H9 (cell line): Measurements from ENCODE around the gene ZNF614. TPM values are rescaled to one million over a fixed set of nuclear protein-coding genes. Genes with fewer than 3 reads are reported as not detected.
"Not testable (repeated sequence)": the region's sequence is repeated elsewhere in the genome, so short reads cannot be mapped to it uniquely, and the experiment has no call there.

Experiments
- DNase-seq: peaks from one replicate; pipeline ENCODE4 v3.0.0-alpha.2; 2017
- H2AFZ ChIP-seq: one replicate; pipeline ENCODE4 v1.6.1; 2013; ENCODE audit warnings: mild to moderate bottlenecking, low read length, control low read depth, moderate library complexity
- H2AK5ac ChIP-seq: 2 replicates; pipeline ENCODE4 v1.6.1; 2013; ENCODE audit warnings: low read length, control low read depth, mixed read lengths; ENCODE audit not compliant: insufficient read length
- H2BK120ac ChIP-seq: one replicate; pipeline ENCODE4 v1.6.1; 2013; ENCODE audit warnings: low read depth, mild to moderate bottlenecking, low read length, control low read depth, inconsistent platforms; ENCODE audit not compliant: poor library complexity, severe bottlenecking
- H2BK12ac ChIP-seq: 2 replicates; pipeline ENCODE4 v1.6.1; 2013; ENCODE audit warnings: low read length, control low read depth, mixed read lengths, low read depth; ENCODE audit not compliant: insufficient read length
- H2BK15ac ChIP-seq: 2 replicates; pipeline ENCODE4 v1.6.1; 2013; ENCODE audit warnings: low read depth, low read length, control low read depth
- H2BK20ac ChIP-seq: one replicate; pipeline ENCODE4 v1.6.1; 2013; ENCODE audit warnings: low read depth, mild to moderate bottlenecking, low read length, control low read depth, inconsistent platforms; ENCODE audit not compliant: poor library complexity, severe bottlenecking
- H2BK5ac ChIP-seq: 2 replicates; pipeline ENCODE4 v1.6.1; 2013; ENCODE audit warnings: low read length, control low read depth, mixed read lengths; ENCODE audit not compliant: insufficient read length
- H3K14ac ChIP-seq: 2 replicates; pipeline ENCODE4 v1.6.1; 2013; ENCODE audit warnings: low read length, control low read depth; ENCODE audit not compliant: insufficient read depth
- H3K18ac ChIP-seq: 2 replicates; pipeline ENCODE4 v1.6.1; 2013; ENCODE audit warnings: low read depth, mild to moderate bottlenecking, mixed read lengths, low read length, control low read depth; ENCODE audit not compliant: insufficient read length
- H3K23ac ChIP-seq: 2 replicates; pipeline ENCODE4 v1.6.1; 2013; ENCODE audit warnings: low read length, control low read depth, mixed read lengths, low read depth; ENCODE audit not compliant: insufficient read length
- H3K23me2 ChIP-seq: 2 replicates; pipeline ENCODE4 v1.6.1; 2013; ENCODE audit warnings: low read depth, mild to moderate bottlenecking, mixed read lengths, low read length, control low read depth; ENCODE audit not compliant: insufficient read length, poor library complexity, severe bottlenecking
- H3K27ac ChIP-seq: 2 replicates; pipeline ENCODE4 v1.5.1; 2013; ENCODE audit warnings: low read length, control low read depth, mixed read lengths, low read depth; ENCODE audit not compliant: insufficient read length
- H3K27me3 ChIP-seq: 2 replicates; pipeline ENCODE4 v1.6.1; 2013; ENCODE audit warnings: low read length, control low read depth, inconsistent platforms; ENCODE audit not compliant: insufficient read depth
- H3K4ac ChIP-seq: 2 replicates; pipeline ENCODE4 v1.6.1; 2013; ENCODE audit warnings: low read depth, mild to moderate bottlenecking, control low read depth, inconsistent platforms, low read length, moderate library complexity
- H3K4me1 ChIP-seq: 2 replicates; pipeline ENCODE4 v1.6.1; 2013; ENCODE audit warnings: low read length, control low read depth, inconsistent platforms; ENCODE audit not compliant: insufficient read depth
- H3K4me2 ChIP-seq: 2 replicates; pipeline ENCODE4 v1.6.1; 2013; ENCODE audit warnings: low read length, control low read depth, mixed read lengths; ENCODE audit not compliant: insufficient read length, insufficient read depth
- H3K56ac ChIP-seq: 2 replicates; pipeline ENCODE4 v1.6.1; 2013; ENCODE audit warnings: low read depth, mild to moderate bottlenecking, mixed read lengths, low read length, control low read depth; ENCODE audit not compliant: insufficient read length
- H3K79me1 ChIP-seq: 2 replicates; pipeline ENCODE4 v1.6.1; 2013; ENCODE audit warnings: low read depth, mild to moderate bottlenecking, moderate library complexity, low read length, control low read depth, inconsistent platforms; ENCODE audit not compliant: insufficient read depth, poor library complexity, severe bottlenecking
- H3K79me2 ChIP-seq: 2 replicates; pipeline ENCODE4 v1.6.1; 2013; ENCODE audit warnings: low read length, control low read depth, inconsistent platforms; ENCODE audit not compliant: insufficient read depth
- H3K9ac ChIP-seq: 2 replicates; pipeline ENCODE4 v1.6.1; 2013; ENCODE audit warnings: low read length, control low read depth, mixed read lengths; ENCODE audit not compliant: insufficient read length; ENCODE audit errors: extremely low read depth
- H3K9me3 ChIP-seq: one replicate; pipeline ENCODE4 v1.6.1; 2013; ENCODE audit warnings: low read depth, low read length, inconsistent platforms; ENCODE audit not compliant: control insufficient read depth
- H3T11ph ChIP-seq: one replicate; pipeline ENCODE4 v1.6.1; 2013; ENCODE audit warnings: mild to moderate bottlenecking, low read length, control low read depth, inconsistent platforms
- H4K20me1 ChIP-seq: one replicate; pipeline ENCODE4 v1.6.1; 2013; ENCODE audit not compliant: control insufficient read depth, insufficient read length, insufficient read depth
- H4K5ac ChIP-seq: 2 replicates; pipeline ENCODE4 v1.6.1; 2013; ENCODE audit warnings: low read depth, mild to moderate bottlenecking, mixed read lengths, low read length, control low read depth; ENCODE audit not compliant: insufficient read length
- H4K8ac ChIP-seq: replicated peaks from 2 replicates; pipeline ENCODE4 v1.6.1; 2013; ENCODE audit warnings: low read length, control low read depth, mixed read lengths, low read depth; ENCODE audit not compliant: insufficient read length
- H4K91ac ChIP-seq: 2 replicates; pipeline ENCODE4 v1.6.1; 2013; ENCODE audit warnings: low read depth, mild to moderate bottlenecking, moderate library complexity, mixed read lengths, low read length, control low read depth; ENCODE audit not compliant: insufficient read length
- H3K27ac Mint-ChIP-seq, 3 experiments: 2 replicates in 2 of 3; 3 replicates in 1 of 3; pipeline ENCODE4 v1.8.0; 2020 to 2021; ENCODE audit warnings: mixed read lengths in 3 of 3, mild to moderate bottlenecking in 1 of 3, moderate library complexity in 1 of 3
- H3K27me3 Mint-ChIP-seq: 2 replicates; pipeline ENCODE4 v1.8.0; 2021; ENCODE audit warnings: low read depth, mild to moderate bottlenecking, moderate library complexity, mixed read lengths
- H3K36me3 Mint-ChIP-seq, 3 experiments: 2 replicates in 2 of 3; 3 replicates in 1 of 3; pipeline ENCODE4 v1.8.0; 2020 to 2021; ENCODE audit warnings: low read depth in 3 of 3, mixed read lengths in 3 of 3; ENCODE audit not compliant: insufficient read depth in 1 of 3
- H3K4me1 Mint-ChIP-seq, 2 experiments: 2 replicates each; pipeline ENCODE4 v1.8.0; 2020; ENCODE audit warnings: mixed read lengths in 2 of 2
- H3K4me3 Mint-ChIP-seq, 2 experiments: 2 replicates in 1 of 2; 3 replicates in 1 of 2; pipeline ENCODE4 v1.8.0; 2020 to 2021; ENCODE audit warnings: mild to moderate bottlenecking in 2 of 2, mixed read lengths in 2 of 2, moderate library complexity in 1 of 2
- H3K9me3 Mint-ChIP-seq, 2 experiments: 2 replicates in 1 of 2; 3 replicates in 1 of 2; pipeline ENCODE4 v1.8.0; 2020; ENCODE audit warnings: mild to moderate bottlenecking in 2 of 2, mixed read lengths in 2 of 2, moderate library complexity in 1 of 2
- WGBS: extraction: QIAGEN DNeasy Blood & Tissue Kit; methylation state at CpG from one replicate; pipeline ENCODE4 v1.1.7; 2013; ENCODE audit warnings: missing lambda C conversion rate, low lambda C conversion rate, mixed read lengths; ENCODE audit not compliant: insufficient read length; ENCODE audit errors: extremely low coverage; 5-methylcytosine and 5-hydroxymethylcytosine counted together
- total RNA-seq: library from RNA; stranded (reverse); gene quantifications from 2 replicates; pipeline ENCODE4 v1.2.1, GENCODE V29; 2021
- TF ChIP-seq, protein P1 (sequence below): fragments of 200-600 bp; sonication (generic); conservative IDR thresholded peaks from 3 replicates; pipeline ENCODE4 v1.8.0; 2021; ENCODE audit warnings: antibody characterized with exemption, mild to moderate bottlenecking

Gene ZNF614
- total RNA-seq, 1 experiment from 2014 or later: 23.1 TPM

DNA sequence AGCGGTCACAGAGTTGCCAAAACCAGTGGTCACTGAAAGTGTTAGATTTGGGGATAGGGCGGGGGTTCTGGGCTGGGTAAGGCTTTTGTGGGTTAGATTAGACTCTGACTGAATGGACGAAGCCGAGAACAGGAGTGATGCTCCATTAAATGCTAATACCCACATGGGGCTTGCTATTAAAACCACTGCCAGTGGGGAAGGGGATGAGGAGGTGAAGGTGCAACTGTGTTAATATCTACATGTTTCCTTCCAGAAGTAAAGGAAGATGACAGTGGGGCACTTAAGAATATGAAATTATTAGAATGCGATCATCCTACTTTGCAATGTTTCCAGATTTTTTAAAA is 573 bp upstream of the ZNF614 start:
- H3K9ac ChIP-seq: peak overlapping the region; percentile 59
- H2BK120ac ChIP-seq: no peak overlapping the region
- no peaks in the 10 kb centered on the region for H4K20me1 ChIP-seq
- no peak overlapping the region for H4K5ac ChIP-seq
- no peak overlapping the region for H3T11ph ChIP-seq
- peak overlapping the region; percentile 57 for H3K4me2 ChIP-seq
- H3K4me1 ChIP-seq: no peaks in the 10 kb centered on the region
- no peaks in the 10 kb centered on the region for H3K79me1 ChIP-seq
- no peaks in the 10 kb centered on the region for H3K23me2 ChIP-seq
- Mint-ChIP-seq H3K4me1 (peaks cover 15% of the 10 kb centered on the region in 2 experiments), H3K9me3 (peaks cover 28 to 53% of the 10 kb centered on the region in 2 experiments), H3K27me3 (peaks cover 5% of the 10 kb centered on the region; the same call in 1 of the 2 replicates), H3K36me3 (peaks cover 51 to 76% (median 53%) of the 10 kb centered on the region in 3 experiments), H3K4me3 (peak overlapping the region; percentile 98 to 99), H3K27ac (peak overlapping the region; percentile 97 to 99 (median 99))
- H3K27me3 ChIP-seq: no peaks in the 10 kb centered on the region
- no peak overlapping the region for H4K91ac ChIP-seq
- H2BK15ac ChIP-seq: no peak overlapping the region
- peak overlapping the region; percentile 76 for H2AFZ ChIP-seq
- no peak overlapping the region for H3K23ac ChIP-seq
- peak overlapping the region; percentile 4 for H2BK5ac ChIP-seq
- DNase-seq: no peak
- no peak overlapping the region for H3K14ac ChIP-seq
- H2BK20ac ChIP-seq: no peak overlapping the region
- H2BK12ac ChIP-seq: no peak overlapping the region
- H3K18ac ChIP-seq: peak overlapping the region; percentile 15
- peaks cover 5% of the 10 kb centered on the region; the same call in 1 of the 2 replicates for H3K79me2 ChIP-seq
- H3K56ac ChIP-seq: no peak overlapping the region
- no peak overlapping the region for H2AK5ac ChIP-seq
- no CpG with 5 or more reads among the region's 5 CpGs for WGBS
- H3K9me3 ChIP-seq: peaks cover 10% of the 10 kb centered on the region
- H3K4ac ChIP-seq: no peak overlapping the region
- TF ChIP-seq, protein P1, sequence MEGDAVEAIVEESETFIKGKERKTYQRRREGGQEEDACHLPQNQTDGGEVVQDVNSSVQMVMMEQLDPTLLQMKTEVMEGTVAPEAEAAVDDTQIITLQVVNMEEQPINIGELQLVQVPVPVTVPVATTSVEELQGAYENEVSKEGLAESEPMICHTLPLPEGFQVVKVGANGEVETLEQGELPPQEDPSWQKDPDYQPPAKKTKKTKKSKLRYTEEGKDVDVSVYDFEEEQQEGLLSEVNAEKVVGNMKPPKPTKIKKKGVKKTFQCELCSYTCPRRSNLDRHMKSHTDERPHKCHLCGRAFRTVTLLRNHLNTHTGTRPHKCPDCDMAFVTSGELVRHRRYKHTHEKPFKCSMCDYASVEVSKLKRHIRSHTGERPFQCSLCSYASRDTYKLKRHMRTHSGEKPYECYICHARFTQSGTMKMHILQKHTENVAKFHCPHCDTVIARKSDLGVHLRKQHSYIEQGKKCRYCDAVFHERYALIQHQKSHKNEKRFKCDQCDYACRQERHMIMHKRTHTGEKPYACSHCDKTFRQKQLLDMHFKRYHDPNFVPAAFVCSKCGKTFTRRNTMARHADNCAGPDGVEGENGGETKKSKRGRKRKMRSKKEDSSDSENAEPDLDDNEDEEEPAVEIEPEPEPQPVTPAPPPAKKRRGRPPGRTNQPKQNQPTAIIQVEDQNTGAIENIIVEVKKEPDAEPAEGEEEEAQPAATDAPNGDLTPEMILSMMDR: no peak
- H4K8ac ChIP-seq: no peak overlapping the region
- H3K27ac ChIP-seq: peak overlapping the region; percentile 37

DNA sequence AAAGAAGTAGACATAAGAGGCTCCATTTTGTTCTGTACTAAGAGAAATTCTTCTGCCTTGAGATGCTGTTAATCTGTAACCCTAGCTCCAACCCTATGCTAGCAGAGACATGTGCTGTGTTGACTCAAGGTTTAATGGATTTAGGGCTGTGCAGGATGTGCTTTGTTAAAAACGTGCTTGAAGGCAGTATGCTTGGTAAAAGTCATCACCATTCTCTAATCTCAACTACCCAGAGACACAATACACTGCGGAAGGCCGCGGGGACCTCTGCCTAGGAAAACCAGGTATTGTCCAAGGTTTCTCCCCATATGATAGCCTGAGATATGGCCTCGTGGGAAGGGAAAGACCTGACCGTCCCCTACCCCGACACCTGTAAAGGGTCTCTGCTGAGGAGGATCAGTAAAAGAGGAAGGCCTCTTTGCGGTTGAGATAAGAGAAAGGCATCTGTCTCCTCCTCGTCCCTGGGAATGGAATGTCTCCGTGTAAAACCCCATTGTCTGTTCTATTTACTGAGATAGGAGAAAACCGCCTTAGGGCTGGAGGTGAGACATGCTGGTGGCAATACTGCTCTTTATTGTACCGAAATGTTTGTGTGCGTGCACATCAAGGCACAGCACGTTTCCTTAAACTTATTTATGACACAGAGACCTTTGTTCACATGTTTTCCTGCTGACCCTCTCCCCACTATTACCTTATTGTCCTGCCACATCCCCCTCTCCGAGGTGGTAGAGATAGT is 1.8 kb downstream of the ZNF614 start:
- not testable (repeated sequence) for H2BK12ac ChIP-seq, H2AK5ac ChIP-seq, H3K23ac ChIP-seq, H2BK120ac ChIP-seq, H3K9me3 ChIP-seq, H3K27me3 ChIP-seq, H3K79me1 ChIP-seq, H3K4me1 ChIP-seq, H3K23me2 ChIP-seq, H4K20me1 ChIP-seq, H3K4me2 ChIP-seq, H3K14ac ChIP-seq, H3K18ac ChIP-seq, H2AFZ ChIP-seq, H2BK5ac ChIP-seq, H3K27me3 Mint-ChIP-seq, H3K56ac ChIP-seq, H4K5ac ChIP-seq, H2BK20ac ChIP-seq, DNase-seq, H2BK15ac ChIP-seq, H3K79me2 ChIP-seq, H3T11ph ChIP-seq, H3K9ac ChIP-seq, H3K4ac ChIP-seq, H4K8ac ChIP-seq, H4K91ac ChIP-seq, H3K27ac ChIP-seq
- H3K4me1 Mint-ChIP-seq: peaks cover 15% of the 10 kb centered on the region in 2 experiments
- H3K9me3 Mint-ChIP-seq: peaks cover 17 to 41% of the 10 kb centered on the region in 2 experiments; a peak in 4 of 5 replicates
- H3K27ac Mint-ChIP-seq: peak overlapping the region in 1 of 3 experiments; percentile 59; a peak in 2 of 7 replicates
- peak overlapping the region; percentile 98 to 99; a peak in 4 of 5 replicates for H3K4me3 Mint-ChIP-seq
- peaks cover 57 to 73% (median 60%) of the 10 kb centered on the region in 3 experiments for H3K36me3 Mint-ChIP-seq
- WGBS: no CpG with 5 or more reads among the region's 15 CpGs
